Ovary (tissue), 9 donors: ENCODE data around the gene AUTS2. TPM values are rescaled to one million over a fixed set of nuclear protein-coding genes. Genes with fewer than 3 reads are reported as not detected.

Source experiments
- DNase-seq, 5 donors: peaks; one replicate each; pipeline ENCODE4 v3.0.0-alpha.2; 2019 to 2020
- H3K27ac ChIP-seq, 2 donors: fragments of 200-600 bp; one replicate each; pipeline versions ENCODE4 v1.5.1 to v1.8.0; 2019 to 2022
- H3K27me3 ChIP-seq: fragments of 200-600 bp; one replicate; pipeline ENCODE4 v1.8.0; 2022
- H3K36me3 ChIP-seq: fragments of 200-600 bp; sonication (generic); one replicate; pipeline ENCODE4 v1.5.1; 2019
- H3K4me1 ChIP-seq: one replicate; pipeline ENCODE4 v1.8.1; 2013; ENCODE audit warnings: mild to moderate bottlenecking, moderate library complexity; ENCODE audit not compliant: insufficient read depth
- H3K4me3 ChIP-seq: fragments of 200-600 bp; sonication (generic); one replicate; pipeline ENCODE4 v1.5.1; 2017
- H3K9me3 ChIP-seq, 2 donors: fragments of 200-600 bp in 1 of 2; sonication (generic) in 1 of 2; one replicate each; pipeline versions ENCODE4 v1.5.1 to v1.8.1; 2013 to 2019; ENCODE audit warnings: mild to moderate bottlenecking in 1 of 2, moderate library complexity in 1 of 2
- CTCF ChIP-seq, 3 donors: fragments of 450-650 bp in 2 of 3; fragments of 200-600 bp in 1 of 3; IDR thresholded peaks; one replicate each; pipeline versions ENCODE4 v1.5.1 to v1.8.0; 2016 to 2022; ENCODE audit warnings: antibody characterized with exemption in 3 of 3, mild to moderate bottlenecking in 1 of 3
- EP300 ChIP-seq: sonication (generic); formaldehyde crosslinking; IDR thresholded peaks from one replicate; pipeline ENCODE4 v1.6.1; 2017; ENCODE audit warnings: antibody characterized with exemption
- POLR2A ChIP-seq: fragments of 450-650 bp; IDR thresholded peaks from one replicate; pipeline ENCODE4 v1.6.1; 2017; ENCODE audit warnings: antibody characterized with exemption, mild to moderate bottlenecking, moderate library complexity
- WGBS, 3 donors: extraction: QIAGEN DNeasy Blood & Tissue Kit in 1 of 3; methylation state at CpG; one replicate each; pipeline versions ENCODE4 v1.1.5 to v1.1.7; 2013 to 2017; 5-methylcytosine and 5-hydroxymethylcytosine counted together
- intact Hi-C, 4 donors: fragments of 100-400 bp; cut with DNase I; formaldehyde crosslinking; loops; one replicate each; pipeline versions ENCODE4 v1.11.0 to v1.15.1; 2022 to 2023
- polyA plus RNA-seq, 2 donors: library from polyadenylated mRNA; stranded (reverse); fragments of 200-250 nt in 1 of 2; fragments of 350-450 nt in 1 of 2; fragmentation: Illumina TruSeq in 1 of 2; extraction: RNeasy Lipid Tissue Mini Kit (QIAGEN cat#74804) in 1 of 2; gene quantifications; one replicate each; pipeline ENCODE4 v1.2.3, GENCODE V29; 2013 to 2014
- total RNA-seq, 7 donors: library from RNA; depleted of rRNA in 2 of 7; stranded (reverse); fragments of >200 nt in 2 of 7; fragmentation: NEBNext Ultra II Directional in 3 of 7; extraction: Animal tissue kit (Norgen Biotek cat#: 25700) in 3 of 7; gene quantifications; one replicate each; pipeline versions ENCODE4 v1.1.0 to v1.2.4, GENCODE V29; 2016 to 2023
- donor health status: DM: no; HTN: no; CAD: no; lungs with moderate emphysema.
- donor health status: DM: no; HTN: no; CAD: no.
- donor health status: Bipolar disorder and iron deficiency.
- donor health status: DM: yes; HTN: yes; CAD: no.
- donor health status: DM: no; HTN: no; CAD: no.
- donor health status: DM: yes; HTN: yes; CAD: no.

AUTS2 gene
- total and polyA plus RNA-seq, 9 donors = 18.3 to 60.9 (median 44.9) TPM

- TF ChIP-seq EP300 = no peak
- TF ChIP-seq CTCF (IDR thresholded peaks at IDR 0.05) = no peak
- TF ChIP-seq POLR2A = no peak
- intact Hi-C loops = no loop called here
- Histone ChIP-seq H3K9me3 (no peaks in the 10 kb centered on the region), H3K27me3 (no peaks in the 10 kb centered on the region), H3K4me1 (peaks cover 9% of the 10 kb centered on the region), H3K27ac (no peak overlapping the region), H3K36me3 (no peaks in the 10 kb centered on the region), H3K4me3 (no peak overlapping the region)
- WGBS, 3 donors = 29 to 39% (median 33%) methylated on average over 7 of the region's 7 CpGs
- DNase-seq = no peak
Measured at GRCh38 chr7:70477036-70478010, 879.0 kb downstream of the AUTS2 start.

GRCh38 chr7:70479153-70480021 is 881.1 kb downstream of the AUTS2 start:
- 95 to 96% (median 95%) methylated on average over 15 of the region's 15 CpGs for WGBS, 3 donors
- Histone ChIP-seq H3K9me3 (no peaks in the 10 kb centered on the region), H3K36me3 (no peaks in the 10 kb centered on the region), H3K4me3 (no peak overlapping the region), H3K27ac (no peak overlapping the region), H3K4me1 (peaks cover 9% of the 10 kb centered on the region), H3K27me3 (no peaks in the 10 kb centered on the region)
- intact Hi-C loops = no loop called here
- no peak for DNase-seq
- TF ChIP-seq EP300 (no peak), POLR2A (no peak), CTCF (IDR thresholded peaks at IDR 0.05) (no peak)

GRCh38 chr7:70480927-70481569 is 882.8 kb downstream of the AUTS2 start:
- WGBS, 3 donors = 87 to 95% (median 95%) methylated on average over 8 of the region's 8 CpGs
- H3K27me3 ChIP-seq = no peaks in the 10 kb centered on the region
- no peak for TF ChIP-seq POLR2A
- no peak for TF ChIP-seq CTCF (IDR thresholded peaks at IDR 0.05)
- TF ChIP-seq EP300 = no peak
- no peak for DNase-seq
- intact Hi-C loops = no loop called here
- no peak overlapping the region for H3K4me3 ChIP-seq
- peaks cover 9% of the 10 kb centered on the region for H3K4me1 ChIP-seq
- no peaks in the 10 kb centered on the region for H3K36me3 ChIP-seq
- no peak overlapping the region for H3K27ac ChIP-seq
- no peaks in the 10 kb centered on the region for H3K9me3 ChIP-seq

- no peaks in the 10 kb centered on the region for H3K9me3 ChIP-seq
- H3K27me3 ChIP-seq = no peaks in the 10 kb centered on the region
- no peak for TF ChIP-seq POLR2A
- no peaks in the 10 kb centered on the region for H3K36me3 ChIP-seq
- peaks cover 9% of the 10 kb centered on the region for H3K4me1 ChIP-seq
- WGBS, 3 donors = 78 to 87% (median 82%) methylated on average over 8 of the region's 8 CpGs
- intact Hi-C loops = no loop called here
- no peak overlapping the region for H3K27ac ChIP-seq
- no peak for DNase-seq
- H3K4me3 ChIP-seq = no peak overlapping the region
Measured at GRCh38 chr7:70481570-70482123, 883.4 kb downstream of the AUTS2 start.
